HTERT RPE-1 (cell line): ENCODE measurements around the gene CALD1.

ENCODE experiments used
- in situ Hi-C: fragments of 300-500 bp; cut with MboI; formaldehyde crosslinking; loops from 4 replicates; pipeline ENCODE4 v1.14.3; 2020; ENCODE audit warnings: low sequenced_read_pairs

CALD1 gene

DNA sequence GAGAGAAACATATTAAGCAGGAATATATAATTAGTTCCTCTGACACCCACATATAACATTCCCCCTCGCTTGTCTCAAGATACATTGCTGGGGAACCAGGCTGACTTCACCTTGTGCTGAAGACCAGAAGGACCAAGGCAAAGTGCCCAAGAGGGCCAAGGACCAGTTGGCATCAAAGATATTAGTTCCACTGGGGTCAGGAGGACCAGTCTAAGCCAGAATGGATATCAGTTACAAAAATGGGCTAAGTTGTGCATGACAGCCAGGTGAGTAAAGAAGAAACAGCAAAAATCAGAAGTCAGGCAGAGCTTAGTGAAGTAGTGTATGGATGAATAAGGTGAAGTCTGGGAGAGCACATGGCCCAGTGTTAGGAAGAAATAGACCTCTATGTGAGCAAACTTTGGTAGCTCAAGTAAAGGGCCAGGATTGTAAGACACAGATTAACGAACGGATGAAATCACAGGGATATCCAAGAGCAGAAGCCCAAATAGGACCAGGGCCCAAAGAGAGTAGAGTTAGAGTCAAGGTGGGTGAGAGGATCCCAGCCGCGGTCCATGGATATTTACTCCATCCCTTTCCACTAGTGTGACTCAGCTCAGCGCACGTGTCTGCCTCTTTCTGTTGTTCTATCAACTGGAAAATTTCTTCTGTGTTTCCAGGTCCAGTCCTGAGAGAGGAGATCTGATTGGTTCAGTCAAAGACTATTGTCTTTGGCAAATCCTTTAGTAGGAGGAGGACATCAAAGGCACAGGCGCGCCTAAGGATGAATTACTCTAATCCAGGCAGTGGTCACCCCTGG, 5.0 kb downstream of the CALD1 start:
- in situ Hi-C loops: no loop called here

DNA sequence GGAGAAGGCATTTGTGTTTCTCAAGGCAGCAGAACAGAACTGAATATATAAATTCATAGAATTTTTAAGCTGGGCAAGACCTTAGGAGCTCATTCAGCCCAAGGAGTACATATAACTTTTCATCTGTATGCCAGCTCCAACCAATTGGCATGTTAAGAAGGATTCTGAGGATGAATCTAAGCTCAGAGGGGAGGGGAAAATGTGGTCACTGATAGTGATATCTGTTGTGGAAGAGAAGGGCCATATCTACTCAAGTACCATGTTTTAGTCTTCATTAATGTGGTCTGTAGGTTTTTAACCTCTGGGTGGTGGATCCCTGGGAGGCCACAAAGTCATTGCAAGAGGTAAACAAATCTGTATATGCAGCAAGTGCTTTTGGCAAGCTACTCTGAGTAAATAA, 6.4 kb downstream of the CALD1 start:
- in situ Hi-C loops: no loop called here

GRCh38 chr7:134787064-134787463, 7.6 kb downstream of the CALD1 start:
- in situ Hi-C loops: no loop called here

GRCh38 chr7:134787720-134788119, 8.3 kb downstream of the CALD1 start:
- in situ Hi-C loops: no loop called here

- in situ Hi-C loops: no loop called here
These were observed 8.8 kb downstream of the CALD1 start for GRCh38 chr7:134788191-134788590.

DNA sequence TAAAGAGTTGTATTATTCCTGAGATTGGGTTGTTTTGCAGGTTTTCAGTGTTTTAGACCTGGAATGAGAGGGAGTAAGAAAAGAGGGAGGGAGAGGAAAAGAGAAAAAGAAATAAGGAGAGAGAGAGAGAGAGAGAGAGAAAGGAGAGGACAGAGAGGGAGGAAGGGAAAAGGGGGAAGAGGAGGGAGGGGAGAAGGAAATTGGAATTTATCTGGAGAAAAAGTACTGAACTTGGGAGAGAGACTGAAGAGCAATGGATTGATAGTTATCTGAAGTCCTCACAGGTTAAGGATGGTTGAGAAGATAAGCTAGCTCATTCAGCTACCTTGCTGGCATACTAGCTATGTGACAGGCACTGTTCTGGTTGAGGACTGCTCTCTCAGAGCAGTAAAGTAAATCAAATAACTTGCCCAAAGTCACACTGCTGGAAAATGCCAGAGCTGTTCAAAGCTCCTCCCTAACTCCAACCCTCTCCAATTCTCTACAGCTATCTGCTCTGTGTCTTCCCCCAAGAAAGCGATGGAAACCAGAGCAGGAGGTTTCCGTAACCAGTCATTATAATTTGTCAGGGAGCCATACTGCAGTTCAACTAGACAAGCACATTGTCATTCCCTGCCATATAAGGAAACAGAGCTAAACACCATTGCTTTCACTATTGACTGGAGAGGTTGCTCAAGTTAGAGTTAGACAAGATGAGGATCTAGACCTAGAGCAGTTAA, 10.7 kb downstream of the CALD1 start:
- in situ Hi-C loops: no loop called here

- in situ Hi-C loops: no loop called here
These were observed 13.5 kb downstream of the CALD1 start for GRCh38 chr7:134792968-134793367.

- in situ Hi-C loops: no loop called here
These were observed 15.8 kb downstream of the CALD1 start for GRCh38 chr7:134795231-134795630.

GRCh38 chr7:134798155-134798554, 18.7 kb downstream of the CALD1 start:
- in situ Hi-C loops: no loop called here

GRCh38 chr7:134799377-134799776, 19.9 kb downstream of the CALD1 start:
- in situ Hi-C loops: no loop called here

GRCh38 chr7:134802762-134803161, 23.3 kb downstream of the CALD1 start:
- in situ Hi-C loops: no loop called here

- in situ Hi-C loops: no loop called here
These were observed 24.9 kb downstream of the CALD1 start for GRCh38 chr7:134804351-134804750.

DNA sequence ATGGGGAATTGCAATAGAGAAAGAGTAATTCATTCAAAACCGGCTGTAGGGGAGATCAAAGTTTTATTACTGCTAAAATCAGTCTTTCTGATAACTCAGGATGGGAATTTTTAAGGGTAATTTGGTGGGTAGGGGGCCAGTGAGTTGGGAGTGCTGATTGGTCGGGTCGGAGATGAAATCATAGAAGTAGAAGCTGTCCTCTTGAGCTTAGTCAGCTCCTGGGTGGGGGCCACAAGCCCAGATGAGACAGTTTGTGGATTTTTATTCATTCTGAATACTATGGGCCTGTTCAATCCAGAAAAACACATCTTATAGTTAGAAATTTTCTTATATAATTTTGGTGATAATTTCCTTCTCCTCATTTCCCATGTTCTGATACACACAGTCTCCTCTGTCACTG, 25.4 kb downstream of the CALD1 start:
- in situ Hi-C loops: no loop called here

DNA sequence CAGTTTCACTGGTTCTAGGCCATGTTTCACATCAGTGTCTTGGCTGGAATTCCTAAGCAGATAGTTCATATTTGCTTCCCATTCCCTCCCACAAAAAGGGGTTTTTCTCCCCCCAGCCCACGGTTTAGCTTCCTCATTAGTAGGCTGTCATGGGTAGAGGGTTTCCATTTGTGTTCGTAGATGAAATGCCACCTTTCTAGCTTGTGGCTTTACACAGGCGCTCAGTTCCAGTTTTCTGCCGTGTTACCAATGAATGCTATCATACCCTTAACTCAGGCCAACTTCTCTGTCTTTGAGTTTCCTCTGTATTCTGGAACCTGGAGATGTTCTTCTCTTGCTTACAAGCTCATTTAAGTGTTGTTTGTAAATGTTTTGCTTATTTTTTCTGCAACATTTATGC, 26.8 kb downstream of the CALD1 start:
- in situ Hi-C loops: no loop called here

GRCh38 chr7:134809616-134810015, 30.2 kb downstream of the CALD1 start:
- in situ Hi-C loops: no loop called here

DNA sequence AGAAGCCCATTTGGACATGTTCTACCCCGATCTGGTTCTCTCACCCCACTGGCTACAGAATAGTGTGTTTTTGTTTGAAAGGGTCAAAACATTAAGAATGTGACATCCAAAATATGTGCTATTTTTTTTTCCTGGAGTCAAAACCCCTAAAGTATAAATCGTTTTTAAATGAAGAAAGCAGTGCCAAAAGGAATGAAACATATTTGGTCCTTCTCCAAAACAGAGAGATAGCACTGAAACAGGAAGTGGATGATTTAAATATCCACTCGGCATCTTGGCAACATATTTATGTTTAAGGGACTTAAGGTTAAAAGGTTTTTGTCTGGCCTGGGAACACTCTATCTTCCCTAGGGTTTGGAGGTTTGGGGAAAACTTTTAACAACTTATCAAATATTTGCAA, 32.3 kb downstream of the CALD1 start:
- in situ Hi-C loops: no loop called here

GRCh38 chr7:134813663-134814396, 34.4 kb downstream of the CALD1 start:
- in situ Hi-C loops: no loop called here

DNA sequence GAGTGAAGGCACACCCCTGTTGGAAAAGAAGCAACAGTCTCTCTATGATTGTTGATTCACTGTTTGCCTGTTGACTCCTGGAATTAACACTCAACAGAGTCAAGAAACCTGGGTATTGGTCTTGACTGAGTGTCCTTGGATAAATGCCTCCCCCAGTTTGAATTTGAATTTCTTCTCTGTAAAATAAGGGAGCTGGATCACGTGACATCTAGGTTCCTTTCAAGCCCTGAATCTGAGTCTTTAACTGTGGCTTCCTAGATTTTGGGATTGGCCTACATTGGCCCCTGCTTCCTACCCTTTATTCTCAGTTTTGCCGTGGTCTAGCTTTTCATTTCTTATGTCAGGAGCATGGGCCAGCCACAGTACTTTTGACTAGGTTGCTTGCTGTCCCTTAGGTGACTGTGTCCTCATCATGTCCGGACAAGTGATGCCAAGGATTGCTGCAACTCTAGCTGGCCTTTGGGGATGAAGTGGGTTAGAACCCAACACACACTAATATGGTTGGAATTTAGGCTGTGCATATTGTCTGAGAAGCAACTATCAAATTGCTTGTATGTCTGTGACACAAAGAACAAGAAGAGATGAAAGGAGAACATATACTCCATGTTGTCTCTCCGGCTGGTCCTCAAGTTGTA, 35.4 kb downstream of the CALD1 start:
- in situ Hi-C loops: no loop called here

DNA sequence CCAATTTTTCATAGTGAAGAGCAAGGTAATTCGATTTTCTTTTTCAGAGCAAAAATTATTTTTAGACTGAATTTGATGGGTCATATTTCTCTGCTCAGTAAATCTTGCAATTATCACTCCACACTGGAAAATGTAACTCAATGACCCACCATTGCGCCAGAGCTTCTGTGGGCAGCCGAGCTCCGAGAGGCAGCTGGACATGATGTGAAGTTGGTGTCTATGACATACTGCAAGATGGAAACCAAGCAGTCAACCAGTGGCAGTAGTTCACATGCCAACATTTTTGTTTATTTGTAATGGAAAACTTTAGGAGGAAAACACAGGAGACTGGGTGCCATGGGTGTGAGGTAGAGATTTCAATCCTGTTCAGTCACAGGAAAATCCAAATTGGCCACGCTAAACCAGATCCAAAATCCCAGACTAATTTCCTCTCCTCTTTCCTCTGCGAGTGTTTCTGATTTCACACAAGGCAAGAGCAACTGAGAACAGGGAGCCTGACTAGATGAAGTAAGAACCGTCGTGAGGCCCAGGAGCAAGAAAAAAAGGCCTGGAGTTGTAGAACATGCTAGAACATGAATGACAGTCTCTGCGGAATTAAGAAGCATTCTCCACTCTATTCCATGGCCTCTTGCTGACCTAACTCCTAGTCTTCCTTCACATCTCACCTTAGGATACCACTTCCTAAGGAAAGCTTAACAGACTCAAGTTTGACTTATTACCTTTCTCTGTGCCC, 39.3 kb downstream of the CALD1 start:
- in situ Hi-C loops: no loop called here

GRCh38 chr7:134819401-134819800, 40.0 kb downstream of the CALD1 start:
- in situ Hi-C loops: no loop called here

GRCh38 chr7:134820295-134820694, 40.9 kb downstream of the CALD1 start:
- in situ Hi-C loops: no loop called here
